PC-9 (cell line): Measurements from ENCODE around the gene LCN9. TPM values are rescaled to one million over a fixed set of nuclear protein-coding genes. Genes with fewer than 3 reads are reported as not detected.

Experiments
- BruUV-seq: library from RNA; stranded (reverse); fragments of 400-500 nt; replicated peaks from 2 replicates; lab custom pipeline; 2021; lab: Mats Ljungman, UMichigan
- CTCF ChIA-PET: fragments of 300-600 bp; sonication (Branson Sonifier 250); formaldehyde crosslinking; loops from one replicate; lab custom pipeline; 2022; ENCODE audit warnings: antibody characterized with exemption; lab: Charles Lee
- POLR2A ChIA-PET: fragments of 300-600 bp; sonication (Branson Sonifier 250); formaldehyde crosslinking; loops from one replicate; lab custom pipeline; 2022; ENCODE audit warnings: antibody characterized with exemption; ENCODE audit not compliant: unreplicated experiment; lab: Charles Lee
- DNase-seq, 2 experiments: peaks; one replicate each; pipeline versions ENCODE4 v3.0.0 to v3.0.0-alpha.2; 2015 to 2022; ENCODE audit warnings: mixed read lengths in 1 of 2
- H2AFZ ChIP-seq: fragments of 200-600 bp; sonication (generic); 2 replicates; pipeline ENCODE4 v1.8.1; 2017; ENCODE audit warnings: antibody characterized with exemption
- H3F3A ChIP-seq: fragments of 200-600 bp; sonication (generic); 2 replicates; pipeline ENCODE4 v1.8.1; 2017; ENCODE audit warnings: antibody characterized with exemption, mild to moderate bottlenecking, low read depth; ENCODE audit not compliant: insufficient read depth
- H3K27ac ChIP-seq: fragments of 200-600 bp; sonication (generic); 2 replicates; pipeline ENCODE4 v1.6.1; 2016; ENCODE audit warnings: mixed run types
- H3K27me3 ChIP-seq: fragments of 200-600 bp; sonication (generic); 2 replicates; pipeline ENCODE4 v1.6.1; 2016; ENCODE audit warnings: low read depth, mixed run types; ENCODE audit not compliant: insufficient read depth
- H3K36me3 ChIP-seq: fragments of 200-600 bp; sonication (generic); 2 replicates; pipeline ENCODE4 v1.6.1; 2016; ENCODE audit warnings: low read depth, mixed run types
- H3K4me1 ChIP-seq: fragments of 200-600 bp; sonication (generic); replicated peaks from 2 replicates; pipeline ENCODE4 v1.6.1; 2016; ENCODE audit warnings: mixed run types; ENCODE audit not compliant: insufficient read depth
- H3K4me2 ChIP-seq: fragments of 200-600 bp; sonication (generic); 2 replicates; pipeline ENCODE4 v1.6.1; 2017; ENCODE audit warnings: mixed run types
- H3K4me3 ChIP-seq: fragments of 200-600 bp; sonication (generic); 2 replicates; pipeline ENCODE4 v1.6.1; 2016; ENCODE audit warnings: mixed run types
- H3K79me2 ChIP-seq: fragments of 200-600 bp; sonication (generic); 2 replicates; pipeline ENCODE4 v1.6.1; 2017; ENCODE audit warnings: low read depth, mixed run types
- H3K9me2 ChIP-seq: fragments of 200-600 bp; sonication (generic); 2 replicates; pipeline ENCODE4 v1.8.1; 2017; ENCODE audit warnings: mild to moderate bottlenecking; ENCODE audit not compliant: insufficient read depth
- H3K9me3 ChIP-seq: fragments of 200-600 bp; sonication (generic); 2 replicates; pipeline ENCODE4 v1.8.1; 2016; ENCODE audit warnings: low read depth; ENCODE audit not compliant: insufficient read depth
- H4K20me1 ChIP-seq: fragments of 200-600 bp; sonication (generic); 2 replicates; pipeline ENCODE4 v1.8.1; 2017; ENCODE audit not compliant: insufficient read depth
- CTCF ChIP-seq: fragments of 200-600 bp; sonication (generic); conservative IDR thresholded peaks from 2 replicates; pipeline ENCODE4 v1.6.1; 2017; ENCODE audit warnings: mixed run types, antibody characterized with exemption, mild to moderate bottlenecking, moderate library complexity
- EZH2 ChIP-seq: fragments of 200-600 bp; sonication (generic); IDR thresholded peaks from 2 replicates; pipeline ENCODE4 v1.8.0; 2017; ENCODE audit warnings: antibody characterized with exemption, low read depth
- intact Hi-C: fragments of 100-400 bp; cut with micrococcal nuclease; formaldehyde crosslinking; loops from one replicate; pipeline ENCODE4 v1.10.0; 2022; ENCODE audit not compliant: unreplicated experiment
- total RNA-seq: library from RNA; stranded (reverse); gene quantifications from 2 replicates; pipeline ENCODE4 v1.2.3, GENCODE V29; 2021

The LCN9 gene
- total RNA-seq, 1 experiment from 2014 or later = not detected

- no TSS peak for BruUV-seq
- no peak overlapping the region for H3K4me2 ChIP-seq
- no peak for TF ChIP-seq CTCF
- no peak for TF ChIP-seq EZH2
Observed at GRCh38 chr9:135698767-135699166, 35.7 kb downstream of the LCN9 start.

GRCh38 chr9:135699440-135699839, 36.3 kb downstream of the LCN9 start, which contains the start of gene SOHLH1:
Gene SOHLH1 (minus strand): TSS chr9:135699481. CDS start chr9:135699467, 14 bp downstream.
- Histone ChIP-seq H3K4me2 (no peak within 1 kb of the TSS), H3F3A (no peaks in the 10 kb centered on the region), H4K20me1 (no peaks in the 10 kb centered on the region), H3K4me3 (no peak within 1 kb of the TSS), H3K4me1 (no peaks in the 10 kb centered on the region), H3K9me3 (no peaks in the 10 kb centered on the region), H3K79me2 (no peaks in the 10 kb centered on the region), H2AFZ (no peak within 1 kb of the TSS), H3K36me3 (no peaks in the 10 kb centered on the region), H3K27me3 (peaks cover 84% of the 10 kb centered on the region), H3K9me2 (no peaks in the 10 kb centered on the region), H3K27ac (no peak within 1 kb of the TSS)
- intact Hi-C loops = no loop called here
- TF ChIP-seq EZH2 = no peak
- TF ChIP-seq CTCF = no peak
- no TSS peak for BruUV-seq
- POLR2A ChIA-PET = no interaction called here
- CTCF ChIA-PET = no interaction called here
- DNase-seq = no peak

More at GRCh38 chr9:135698767-135699166, 35.7 kb downstream of the LCN9 start:
- DNase-seq = no peak
- ChIA-PET CTCF (no interaction called here), POLR2A (no interaction called here)
- Histone ChIP-seq H3K79me2 (no peaks in the 10 kb centered on the region), H3K36me3 (no peaks in the 10 kb centered on the region), H4K20me1 (no peaks in the 10 kb centered on the region), H2AFZ (no peak overlapping the region), H3K4me1 (no peaks in the 10 kb centered on the region), H3K9me3 (no peaks in the 10 kb centered on the region), H3K9me2 (no peaks in the 10 kb centered on the region), H3F3A (no peaks in the 10 kb centered on the region), H3K27me3 (peaks cover 84% of the 10 kb centered on the region), H3K27ac (no peak overlapping the region), H3K4me3 (no peak overlapping the region)
- intact Hi-C loops = no loop called here

- POLR2A ChIA-PET = no interaction called here
- no peak overlapping the region for H2AFZ ChIP-seq
- H3K36me3 ChIP-seq = no peaks in the 10 kb centered on the region
- H3K4me3 ChIP-seq = no peak overlapping the region
- DNase-seq = no peak
- CTCF ChIA-PET = no interaction called here
- H3K27ac ChIP-seq = no peak overlapping the region
- no TSS peak for BruUV-seq
- intact Hi-C loops = no loop called here
- no peaks in the 10 kb centered on the region for H3K9me3 ChIP-seq
- no peak overlapping the region for H3K4me2 ChIP-seq
- no peaks in the 10 kb centered on the region for H4K20me1 ChIP-seq
- TF ChIP-seq EZH2 (no peak), CTCF (no peak)
- no peaks in the 10 kb centered on the region for H3K4me1 ChIP-seq
- no peaks in the 10 kb centered on the region for H3F3A ChIP-seq
- peaks cover 86% of the 10 kb centered on the region for H3K27me3 ChIP-seq
- no peaks in the 10 kb centered on the region for H3K9me2 ChIP-seq
- H3K79me2 ChIP-seq = no peaks in the 10 kb centered on the region
Observed at GRCh38 chr9:135700525-135700924, 37.4 kb downstream of the LCN9 start.
